Thoracic aorta (tissue), 2 donors: Measurements from ENCODE around the gene ADGRF1. TPM values are rescaled to one million over a fixed set of nuclear protein-coding genes. Genes with fewer than 3 reads are reported as not detected.

Source experiments
- ATAC-seq: fragments of 150-250 bp; one replicate; pipeline ENCODE4 v1.8.0; 2017; ENCODE audit warnings: low read depth; ENCODE audit not compliant: insufficient number of reproducible peaks, low FRiP score
- DNase-seq: peaks from one replicate; pipeline ENCODE4 v3.0.0-alpha.2; 2020; ENCODE audit warnings: low spot score
- H3K27ac ChIP-seq, 2 donors: fragments of 200-600 bp; sonication (generic); 1 replicate in 1 of 2; 2 replicates in 1 of 2; pipeline ENCODE4 v1.5.1; 2016; ENCODE audit warnings: mild to moderate bottlenecking in 2 of 2, moderate library complexity in 2 of 2
- H3K27me3 ChIP-seq: fragments of 200-600 bp; sonication (generic); replicated peaks from 2 replicates; pipeline ENCODE4 v1.6.0; 2016; ENCODE audit warnings: mild to moderate bottlenecking; ENCODE audit not compliant: insufficient read depth
- H3K36me3 ChIP-seq: fragments of 200-600 bp; sonication (generic); one replicate; pipeline ENCODE4 v1.5.1; 2016
- H3K4me1 ChIP-seq, 2 donors: fragments of 200-600 bp; sonication (generic); 1 replicate in 1 of 2; 2 replicates in 1 of 2; pipeline versions ENCODE4 v1.5.1 to v1.6.0; 2016; ENCODE audit warnings: low read depth in 2 of 2, mild to moderate bottlenecking in 1 of 2; ENCODE audit not compliant: control insufficient read depth in 1 of 2
- H3K4me3 ChIP-seq: fragments of 200-600 bp; sonication (generic); 2 replicates; pipeline ENCODE4 v1.5.1; 2016; ENCODE audit warnings: mild to moderate bottlenecking
- H3K9me3 ChIP-seq: fragments of 200-600 bp; sonication (generic); 2 replicates; pipeline ENCODE4 v1.5.1; 2016
- total RNA-seq, 2 donors: library from RNA; depleted of rRNA; stranded (reverse); fragments of >200 nt; gene quantifications; one replicate each; pipeline versions ENCODE4 v1.1.0 to v1.2.3, GENCODE V29; 2016
- TF ChIP-seq, protein P1 (sequence below): fragments of 200-600 bp; sonication (generic); IDR thresholded peaks from one replicate; pipeline ENCODE4 v1.5.1; 2019; ENCODE audit warnings: antibody characterized with exemption

Gene ADGRF1
- total RNA-seq, 2 donors from 2014 or later: not detected

DNA sequence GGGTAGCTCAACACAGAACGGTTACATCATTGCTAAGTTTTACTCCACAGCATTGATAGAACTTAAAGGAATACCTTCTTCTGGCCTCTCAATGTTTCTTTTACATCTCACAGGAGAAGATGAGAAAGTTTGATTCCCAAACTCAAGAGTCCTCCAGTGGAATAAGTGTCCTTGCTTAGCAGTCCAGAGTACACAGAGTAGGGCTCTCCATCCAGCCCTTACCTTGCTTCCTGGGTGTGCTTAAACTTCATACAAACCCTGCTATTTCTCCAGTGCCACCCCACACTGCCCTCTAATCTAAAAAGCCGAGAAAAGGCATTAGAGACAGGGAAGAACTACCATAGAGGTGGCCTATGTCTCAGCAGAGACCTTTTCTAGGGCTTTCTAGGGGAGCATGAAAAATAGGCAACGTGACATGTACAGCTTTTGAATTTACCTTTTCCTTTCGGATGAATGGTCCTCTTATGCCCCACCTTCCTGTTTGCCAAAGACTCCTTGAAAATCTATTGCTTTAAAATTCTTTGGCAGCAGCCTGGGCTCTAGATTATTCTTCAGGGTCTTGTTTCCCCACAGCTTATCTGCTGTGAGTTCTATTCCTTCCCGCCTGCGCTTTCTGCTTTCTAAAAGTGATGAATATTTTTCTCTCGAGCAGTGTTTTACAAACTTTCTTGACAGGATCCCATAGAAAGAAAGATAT, 12.1 kb downstream of the ADGRF1 start:
- Histone ChIP-seq H3K27me3 (no peaks in the 10 kb centered on the region), H3K4me1 (peaks cover 0 to 5% of the 10 kb centered on the region in 2 donors), H3K9me3 (no peaks in the 10 kb centered on the region), H3K27ac (no peak overlapping the region), H3K36me3 (no peaks in the 10 kb centered on the region), H3K4me3 (no peak overlapping the region)
- TF ChIP-seq, protein P1, sequence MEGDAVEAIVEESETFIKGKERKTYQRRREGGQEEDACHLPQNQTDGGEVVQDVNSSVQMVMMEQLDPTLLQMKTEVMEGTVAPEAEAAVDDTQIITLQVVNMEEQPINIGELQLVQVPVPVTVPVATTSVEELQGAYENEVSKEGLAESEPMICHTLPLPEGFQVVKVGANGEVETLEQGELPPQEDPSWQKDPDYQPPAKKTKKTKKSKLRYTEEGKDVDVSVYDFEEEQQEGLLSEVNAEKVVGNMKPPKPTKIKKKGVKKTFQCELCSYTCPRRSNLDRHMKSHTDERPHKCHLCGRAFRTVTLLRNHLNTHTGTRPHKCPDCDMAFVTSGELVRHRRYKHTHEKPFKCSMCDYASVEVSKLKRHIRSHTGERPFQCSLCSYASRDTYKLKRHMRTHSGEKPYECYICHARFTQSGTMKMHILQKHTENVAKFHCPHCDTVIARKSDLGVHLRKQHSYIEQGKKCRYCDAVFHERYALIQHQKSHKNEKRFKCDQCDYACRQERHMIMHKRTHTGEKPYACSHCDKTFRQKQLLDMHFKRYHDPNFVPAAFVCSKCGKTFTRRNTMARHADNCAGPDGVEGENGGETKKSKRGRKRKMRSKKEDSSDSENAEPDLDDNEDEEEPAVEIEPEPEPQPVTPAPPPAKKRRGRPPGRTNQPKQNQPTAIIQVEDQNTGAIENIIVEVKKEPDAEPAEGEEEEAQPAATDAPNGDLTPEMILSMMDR: no peak
- ATAC-seq (no peak), DNase-seq (no peak)

DNA sequence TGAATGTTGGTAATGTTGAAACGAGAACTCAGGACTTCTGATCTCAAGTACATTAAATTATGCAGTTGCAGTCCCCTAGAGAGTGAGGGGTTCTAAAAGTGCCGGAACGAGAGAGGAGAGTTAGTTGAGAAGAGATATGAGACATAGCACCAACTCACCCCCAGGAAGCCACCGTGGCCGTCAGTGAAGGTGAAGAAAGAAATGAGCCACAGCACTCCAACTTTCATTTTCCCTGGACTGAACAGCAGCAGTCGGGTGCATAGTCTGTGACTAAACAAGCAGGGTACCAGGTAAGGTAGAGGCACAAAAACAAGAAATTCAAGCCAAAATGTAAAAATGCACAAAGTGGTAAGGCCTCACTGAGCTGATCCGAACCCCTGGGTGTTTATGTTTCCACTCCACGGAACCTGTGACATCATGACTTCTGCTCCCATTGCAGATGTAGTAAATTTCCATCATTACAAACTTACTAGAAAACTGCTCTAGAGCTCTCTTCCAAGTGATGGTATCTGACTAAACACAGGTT, 13.2 kb downstream of the ADGRF1 start:
- Histone ChIP-seq H3K4me1 (no peaks in the 10 kb centered on the region), H3K27me3 (no peaks in the 10 kb centered on the region), H3K4me3 (no peak overlapping the region), H3K36me3 (no peaks in the 10 kb centered on the region), H3K9me3 (no peaks in the 10 kb centered on the region), H3K27ac (no peak overlapping the region)
- no peak for ATAC-seq
- TF ChIP-seq, protein P1: no peak
- DNase-seq: no peak

DNA sequence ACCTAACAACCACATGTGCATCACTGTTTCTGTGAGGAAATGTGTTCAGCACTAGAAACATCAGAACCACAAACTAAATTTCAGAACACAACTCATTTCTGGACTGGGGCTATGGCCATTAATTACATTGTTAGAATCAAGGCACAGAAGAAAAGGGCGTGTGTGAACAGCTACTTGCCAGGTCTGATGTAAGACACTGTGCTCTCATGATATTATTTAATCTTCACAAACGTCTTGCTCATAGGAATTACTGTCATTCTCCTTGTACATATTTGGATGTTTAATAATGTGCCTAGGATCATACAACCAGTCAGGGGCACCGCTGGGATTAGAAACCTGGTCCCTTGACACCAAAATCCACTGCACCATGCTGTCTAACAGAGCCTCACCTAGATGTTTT, 14.8 kb downstream of the ADGRF1 start:
- Histone ChIP-seq H3K4me3 (no peak overlapping the region), H3K4me1 (no peaks in the 10 kb centered on the region), H3K36me3 (no peaks in the 10 kb centered on the region), H3K27me3 (no peaks in the 10 kb centered on the region), H3K9me3 (no peaks in the 10 kb centered on the region), H3K27ac (no peak overlapping the region)
- TF ChIP-seq, protein P1: no peak
- no peak for ATAC-seq
- no peak for DNase-seq

DNA sequence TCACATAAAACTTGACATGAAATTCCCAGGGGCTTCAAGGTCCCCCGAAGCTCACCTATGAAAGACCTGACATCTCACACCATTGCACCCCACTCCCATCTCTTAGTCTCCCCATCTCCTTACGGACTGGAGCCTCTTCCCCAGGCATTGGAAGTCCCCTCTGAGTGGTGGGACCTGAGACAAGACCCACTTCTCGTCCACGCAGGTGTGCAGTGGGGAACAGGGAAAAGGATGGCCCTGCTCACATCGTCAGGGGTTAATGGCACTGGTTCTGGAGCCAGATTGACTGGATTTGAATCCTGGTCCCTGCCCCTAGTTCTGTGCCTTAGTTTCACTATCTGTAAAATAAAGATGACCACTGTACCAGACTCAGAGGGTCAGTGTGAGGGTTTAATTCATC, 15.5 kb downstream of the ADGRF1 start:
- DNase-seq: no peak
- no peak overlapping the region for H3K27ac ChIP-seq

DNA sequence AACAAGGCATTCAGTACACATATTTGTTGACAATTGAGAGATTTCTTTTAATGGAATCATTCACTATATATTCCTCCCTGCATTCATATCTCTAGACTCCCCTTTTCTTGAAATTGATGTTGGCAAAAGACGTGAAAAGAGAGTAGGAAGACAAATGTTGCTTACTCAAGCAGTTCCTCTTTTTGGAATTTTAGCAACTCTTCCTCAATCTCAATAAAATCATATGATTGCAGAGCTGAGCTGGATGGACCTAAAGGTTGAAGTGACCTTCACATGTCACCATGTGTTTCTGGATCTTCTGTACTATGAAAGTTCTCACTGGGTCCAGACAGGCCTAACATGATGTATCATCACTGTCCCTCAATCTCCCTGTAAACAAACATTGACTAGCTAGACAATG, 18.6 kb downstream of the ADGRF1 start:
- Histone ChIP-seq H3K4me1 (no peaks in the 10 kb centered on the region), H3K9me3 (no peaks in the 10 kb centered on the region), H3K27me3 (no peaks in the 10 kb centered on the region), H3K27ac (no peak overlapping the region), H3K4me3 (no peak overlapping the region), H3K36me3 (no peaks in the 10 kb centered on the region)
- DNase-seq (no peak), ATAC-seq (no peak)
- TF ChIP-seq, protein P1: no peak

More for the DNA sequence above, 15.5 kb downstream of the ADGRF1 start:
- Histone ChIP-seq H3K9me3 (no peaks in the 10 kb centered on the region), H3K4me1 (no peaks in the 10 kb centered on the region), H3K4me3 (no peak overlapping the region), H3K27me3 (no peaks in the 10 kb centered on the region), H3K36me3 (no peaks in the 10 kb centered on the region)
- no peak for ATAC-seq
- TF ChIP-seq, protein P1: no peak
